NCI-H2107 (cell line): ENCODE data around the gene CELF2.

Source experiments
- DNase-seq: peaks from one replicate; lab custom pipeline; 2025; lab: John Stamatoyannopoulos, UW

CELF2 gene

GRCh38 chr10:11303361-11304170 is 285.9 kb downstream of the CELF2 start:
- DNase-seq, result no peak

GRCh38 chr10:11304906-11305585 is 287.4 kb downstream of the CELF2 start:
- DNase-seq, result no peak

- DNase-seq, result no peak
Measured at GRCh38 chr10:11305825-11306593, 288.3 kb downstream of the CELF2 start.

- DNase-seq, result no peak
Measured at GRCh38 chr10:11307004-11307403, 289.3 kb downstream of the CELF2 start.

GRCh38 chr10:11307937-11308336 is 290.3 kb downstream of the CELF2 start:
- DNase-seq, result no peak

- DNase-seq, result no peak
Measured at GRCh38 chr10:11311027-11311426, 293.4 kb downstream of the CELF2 start.

- no peak for DNase-seq
Measured at GRCh38 chr10:11313463-11313862, 295.8 kb downstream of the CELF2 start.

- no peak for DNase-seq
Measured at GRCh38 chr10:11317936-11318670, 300.4 kb downstream of the CELF2 start.

- no peak for DNase-seq
Measured at GRCh38 chr10:11318826-11319598, 301.3 kb downstream of the CELF2 start.

- no peak for DNase-seq
Measured at GRCh38 chr10:11319990-11320602, 302.4 kb downstream of the CELF2 start.

GRCh38 chr10:11320809-11321520 is 303.3 kb downstream of the CELF2 start:
- no peak for DNase-seq

GRCh38 chr10:11322698-11323097 is 305.0 kb downstream of the CELF2 start:
- DNase-seq, result no peak

GRCh38 chr10:11324761-11325321 is 307.2 kb downstream of the CELF2 start:
- DNase-seq, result no peak

- DNase-seq, result no peak
Measured at GRCh38 chr10:11325817-11326216, 308.1 kb downstream of the CELF2 start.

- no peak for DNase-seq
Measured at GRCh38 chr10:11326241-11326640, 308.6 kb downstream of the CELF2 start.

- no peak for DNase-seq
Measured at GRCh38 chr10:11326913-11327616, 309.4 kb downstream of the CELF2 start.

GRCh38 chr10:11328264-11329061 is 310.8 kb downstream of the CELF2 start:
- DNase-seq, result peak; percentile 2

- DNase-seq, result no peak
Measured at GRCh38 chr10:11329062-11329673, 311.5 kb downstream of the CELF2 start.
